HG03520 (cell line): ENCODE data around the gene CCDC136.

Experiments used
- ATAC-seq: cut with Tn5 transposase; IDR thresholded peaks from one replicate; pipeline ENCODE4 v1.9.1; 2021; ENCODE audit warnings: mild to moderate bottlenecking, moderate library complexity; ENCODE audit not compliant: unreplicated experiment

CCDC136 gene

GRCh38 chr7:128775744-128776474, 15.9 kb upstream of the CCDC136 start, which contains the start of gene OPN1SW:
Gene OPN1SW, minus strand, starts transcription at chr7:128775794. Its CDS starts 13 bp downstream, at chr7:128775781.
- no peak for ATAC-seq

- ATAC-seq = no peak
Observed at GRCh38 chr7:128777156-128778123, 14.3 kb upstream of the CCDC136 start.

GRCh38 chr7:128778946-128779345, 12.8 kb upstream of the CCDC136 start:
- no peak for ATAC-seq

DNA sequence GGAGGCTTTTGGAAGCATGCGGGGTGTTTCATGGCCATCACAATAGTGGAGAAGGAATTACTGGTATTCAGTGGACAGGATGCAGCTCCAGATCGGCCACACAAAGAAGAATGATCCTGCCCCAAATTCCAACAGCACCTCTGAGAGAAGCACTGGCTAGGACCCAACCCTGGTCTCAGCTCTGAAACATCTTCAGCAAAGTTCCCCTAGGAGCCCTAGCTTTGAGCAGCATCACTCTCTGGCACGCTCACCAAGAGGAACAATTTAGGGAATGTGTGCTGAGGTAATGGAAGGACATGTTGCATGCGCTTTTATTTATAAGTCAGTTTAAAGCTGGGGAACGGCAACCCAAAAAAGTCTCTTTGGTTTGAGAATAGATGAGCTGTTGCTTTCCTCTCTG, 10.6 kb upstream of the CCDC136 start:
- ATAC-seq = no peak

DNA sequence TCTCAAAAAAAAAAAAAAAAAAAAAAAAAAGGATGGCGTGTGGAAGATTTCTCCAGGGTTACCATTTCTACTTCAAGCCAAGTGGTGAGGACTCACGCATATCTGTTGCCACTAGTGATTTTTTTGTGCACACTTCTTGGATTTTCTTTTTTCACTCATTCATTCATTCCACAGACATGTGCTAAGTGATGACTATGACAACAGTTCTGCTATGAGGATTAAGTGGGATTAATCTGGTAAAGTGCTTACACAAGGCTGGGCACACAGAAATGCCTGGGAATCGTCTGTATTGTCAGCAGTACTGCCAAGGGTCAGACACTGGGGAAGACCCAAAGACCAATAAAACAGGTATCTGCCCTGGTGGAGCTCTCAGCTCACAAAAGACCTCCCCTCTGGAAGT, 9.9 kb upstream of the CCDC136 start:
- ATAC-seq = no peak

DNA sequence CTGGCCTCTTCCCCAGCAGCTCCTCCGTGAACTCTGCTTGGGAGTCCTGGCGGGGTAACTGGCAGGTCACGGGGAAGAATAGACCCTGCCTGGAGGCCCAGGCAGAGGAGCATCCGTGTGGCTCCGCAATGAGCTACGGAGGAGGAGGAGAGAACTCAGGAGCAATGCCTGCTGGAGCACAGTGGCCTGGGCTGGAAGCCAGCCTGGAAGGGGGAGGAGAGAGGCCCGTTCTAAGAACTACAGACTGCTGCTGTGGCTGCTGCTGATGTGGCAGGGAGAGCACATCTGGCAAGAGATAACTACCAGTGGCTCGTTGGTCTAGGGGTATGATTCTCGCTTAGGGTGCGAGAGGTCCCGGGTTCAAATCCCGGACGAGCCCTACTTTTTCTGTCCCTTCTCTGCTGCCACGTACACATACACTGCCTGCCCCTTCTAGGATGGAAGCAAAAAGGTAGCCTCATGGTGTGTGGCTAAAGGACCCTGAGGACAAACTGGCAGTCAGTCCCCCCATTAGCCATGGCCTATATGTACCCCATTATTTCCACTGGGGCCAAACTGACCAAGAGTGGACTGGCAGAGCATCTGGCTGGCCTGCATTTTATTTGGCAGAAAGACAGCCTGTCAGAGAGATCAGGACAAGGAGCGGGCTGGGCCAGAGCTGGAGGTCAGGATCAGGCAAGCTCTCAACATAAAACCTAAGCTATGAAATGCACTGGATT, 8.5 kb upstream of the CCDC136 start:
- ATAC-seq = no peak

GRCh38 chr7:128785738-128786137, 6.0 kb upstream of the CCDC136 start:
- no peak for ATAC-seq

DNA sequence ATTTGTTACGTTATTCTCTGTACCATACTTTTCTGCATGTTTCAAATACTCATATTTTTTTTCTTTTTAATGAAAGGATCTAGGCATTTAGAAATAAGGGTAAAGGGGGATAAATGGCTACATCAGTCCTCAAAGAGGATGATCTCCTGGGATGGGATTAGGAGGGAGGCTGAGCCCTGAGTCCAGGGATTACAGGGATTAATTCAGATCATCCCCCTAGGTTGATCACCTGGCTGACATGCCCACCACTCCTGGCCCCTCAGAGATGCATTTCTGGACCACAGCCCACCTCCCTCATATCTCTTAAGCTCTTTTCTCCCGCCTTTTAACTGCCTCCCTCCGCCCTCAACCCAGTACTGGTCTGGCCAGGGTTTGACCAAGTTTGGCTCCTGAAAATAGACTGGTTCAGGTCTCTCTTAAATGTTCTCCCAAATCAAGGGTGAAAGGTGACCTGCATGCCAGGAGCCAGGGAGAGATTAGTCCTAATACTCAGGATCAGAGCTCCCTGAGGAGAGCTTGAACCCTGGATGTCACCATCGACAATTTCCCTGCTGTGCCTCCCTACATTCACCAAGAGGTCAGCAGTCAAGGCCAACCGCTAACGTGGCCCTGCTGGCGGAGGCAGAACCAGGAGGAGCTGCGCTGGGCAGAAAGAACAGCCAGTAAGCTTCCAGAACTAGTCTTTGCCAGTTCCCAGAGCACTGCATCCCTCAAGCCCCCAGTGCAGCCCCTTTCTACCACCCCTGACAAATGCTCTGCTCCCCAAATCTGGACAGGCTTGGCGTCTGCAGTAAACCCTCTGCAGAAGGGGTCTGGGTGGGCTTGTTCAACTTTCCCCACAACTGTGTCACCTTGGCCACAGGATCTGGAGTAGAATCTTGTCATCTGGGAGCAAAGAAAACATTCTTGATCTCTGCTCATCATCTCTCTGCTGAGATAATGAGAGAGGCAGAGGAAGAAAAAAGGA, 3.0 kb upstream of the CCDC136 start:
- no peak for ATAC-seq

- peak; percentile 17 for ATAC-seq
Observed at GRCh38 chr7:128790315-128791041, 1.3 kb upstream of the CCDC136 start.

GRCh38 chr7:128791972-128792327, 182 bp downstream of the CCDC136 start:
- no peak for ATAC-seq

DNA sequence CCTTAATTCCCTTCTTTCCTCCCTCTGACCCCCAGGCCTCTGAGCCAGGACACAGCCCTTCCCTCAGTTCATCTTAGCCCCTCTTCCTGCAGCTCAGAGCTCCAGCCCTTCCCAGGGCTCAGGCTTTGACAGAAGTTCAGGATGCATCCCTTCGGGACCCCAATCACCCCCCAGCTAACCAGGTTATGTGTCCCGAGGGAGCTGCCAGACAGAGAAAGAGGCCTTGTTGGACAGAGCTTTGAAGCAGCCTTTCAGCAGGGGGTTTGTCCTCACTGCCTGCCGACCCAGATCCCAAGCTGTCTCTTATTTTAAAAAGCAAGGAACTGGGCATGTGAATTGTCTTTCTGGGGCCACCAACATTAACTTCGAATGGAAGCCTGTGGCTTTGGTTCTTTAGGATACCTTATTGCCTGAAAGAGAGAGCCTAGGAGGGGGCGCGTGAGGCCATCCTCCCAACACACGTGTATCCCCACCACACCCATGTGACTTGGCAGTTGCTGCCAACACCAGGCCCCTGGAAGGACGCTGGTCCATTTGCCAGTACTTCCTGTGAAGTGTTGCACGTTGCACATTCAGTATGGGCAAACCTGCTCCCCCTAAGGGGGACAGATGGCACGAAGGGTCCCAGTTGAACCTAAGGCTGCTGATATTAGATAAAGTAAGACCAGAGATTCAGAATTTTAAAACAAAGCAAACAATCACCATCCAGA, 858 bp downstream of the CCDC136 start:
- no peak for ATAC-seq

GRCh38 chr7:128793181-128793547, 1.4 kb downstream of the CCDC136 start:
- ATAC-seq = no peak

DNA sequence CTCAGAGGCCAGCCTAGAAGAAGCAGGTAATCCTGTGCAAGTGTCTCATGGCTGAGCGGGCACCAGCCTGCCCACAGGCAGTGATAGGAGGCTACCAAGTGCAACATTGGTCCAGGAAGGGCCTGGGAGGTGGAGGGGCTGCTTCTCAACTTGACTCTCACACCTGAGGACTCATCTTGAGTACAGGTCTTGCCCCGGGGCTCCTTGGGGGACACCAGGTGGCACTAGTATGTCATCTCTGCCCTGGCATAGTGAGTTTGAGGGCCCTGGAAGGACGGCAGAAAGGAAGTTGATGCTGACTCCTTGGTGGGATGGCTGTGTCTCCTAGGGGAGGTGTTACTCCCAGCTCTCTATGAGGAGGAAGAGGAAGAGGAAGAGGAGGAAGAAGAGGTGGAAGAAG, 2.3 kb downstream of the CCDC136 start:
- no peak for ATAC-seq

DNA sequence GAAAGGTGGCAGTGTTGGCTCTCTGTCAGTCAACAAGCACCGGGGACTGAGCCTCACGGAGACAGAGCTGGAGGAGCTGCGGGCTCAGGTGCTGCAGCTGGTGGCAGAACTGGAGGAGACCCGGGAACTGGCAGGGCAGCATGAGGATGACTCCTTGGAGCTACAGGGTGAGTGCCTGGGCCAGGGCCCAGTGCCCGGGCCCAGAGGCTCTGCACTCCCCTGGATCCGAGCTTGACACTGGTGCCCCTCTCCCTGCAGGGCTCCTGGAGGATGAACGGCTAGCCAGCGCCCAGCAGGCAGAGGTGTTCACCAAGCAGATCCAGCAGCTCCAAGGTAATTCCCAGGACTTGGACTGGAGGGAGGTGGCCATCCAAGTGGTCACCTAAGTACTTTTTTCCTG, 2.7 kb downstream of the CCDC136 start:
- ATAC-seq = no peak

- no peak for ATAC-seq
Observed at GRCh38 chr7:128795129-128795528, 3.4 kb downstream of the CCDC136 start.

- no peak for ATAC-seq
Observed at GRCh38 chr7:128796327-128796726, 4.6 kb downstream of the CCDC136 start.

GRCh38 chr7:128799451-128799850, 7.7 kb downstream of the CCDC136 start:
- no peak for ATAC-seq

- no peak for ATAC-seq
Observed at GRCh38 chr7:128800567-128800966, 8.8 kb downstream of the CCDC136 start.

GRCh38 chr7:128801003-128801402, 9.2 kb downstream of the CCDC136 start:
- no peak for ATAC-seq
